Mesenchymal stem cell (in vitro differentiated cells and primary cell): ENCODE measurements around the gene FTO.

Source experiments
- DNase-seq: peaks from one replicate; pipeline ENCODE4 v3.0.0-alpha.2; 2013
- H2AFZ ChIP-seq: one replicate; pipeline ENCODE4 v1.6.1; 2013; ENCODE audit warnings: low read depth, mild to moderate bottlenecking, control low read depth, inconsistent platforms, low read length, moderate library complexity
- H2AK5ac ChIP-seq: 2 replicates; pipeline ENCODE4 v1.6.1; 2013; ENCODE audit warnings: low read length, moderate library complexity, mild to moderate bottlenecking, inconsistent platforms; ENCODE audit not compliant: severe bottlenecking
- H2BK120ac ChIP-seq: one replicate; pipeline ENCODE4 v1.6.1; 2013; ENCODE audit warnings: low read depth, mild to moderate bottlenecking, inconsistent platforms, low read length, moderate library complexity
- H2BK12ac ChIP-seq, 2 experiments: one replicate each; pipeline ENCODE4 v1.6.1; 2013; ENCODE audit warnings: inconsistent platforms in 2 of 2, low read length in 2 of 2, mild to moderate bottlenecking in 2 of 2, moderate library complexity in 2 of 2, control low read depth in 1 of 2
- H2BK15ac ChIP-seq: one replicate; pipeline ENCODE4 v1.6.1; 2013; ENCODE audit warnings: mild to moderate bottlenecking, low read depth, inconsistent platforms; ENCODE audit not compliant: poor library complexity, severe bottlenecking
- H2BK5ac ChIP-seq: 2 replicates; pipeline ENCODE4 v1.6.1; 2013; ENCODE audit warnings: low read depth, mild to moderate bottlenecking, low read length, control low read depth, inconsistent platforms; ENCODE audit not compliant: poor library complexity, severe bottlenecking
- H3K14ac ChIP-seq, 2 experiments: one replicate each; pipeline ENCODE4 v1.6.1; 2013; ENCODE audit warnings: inconsistent platforms in 2 of 2, low read length in 2 of 2, control low read depth in 1 of 2, mild to moderate bottlenecking in 1 of 2, moderate library complexity in 1 of 2
- H3K18ac ChIP-seq, 2 experiments: one replicate each; pipeline ENCODE4 v1.6.1; 2013; ENCODE audit warnings: inconsistent platforms in 2 of 2, low read length in 2 of 2, control low read depth in 1 of 2, low read depth in 1 of 2, mild to moderate bottlenecking in 1 of 2
- H3K23ac ChIP-seq, 2 experiments: one replicate each; pipeline ENCODE4 v1.6.1; 2013; ENCODE audit warnings: inconsistent platforms in 2 of 2, low read length in 2 of 2, mild to moderate bottlenecking in 2 of 2, moderate library complexity in 2 of 2, control low read depth in 1 of 2
- H3K27ac ChIP-seq: 2 replicates; pipeline ENCODE4 v1.5.1; 2013; ENCODE audit warnings: mild to moderate bottlenecking, moderate library complexity, low read length, control low read depth, inconsistent platforms; ENCODE audit not compliant: poor library complexity, severe bottlenecking
- H3K27me3 ChIP-seq, 2 experiments: 2 replicates each; pipeline versions ENCODE4 v1.6.1 to v1.7.0; 2013; ENCODE audit warnings: low read length in 2 of 2, mild to moderate bottlenecking in 2 of 2, moderate library complexity in 2 of 2, control low read depth in 1 of 2, inconsistent platforms in 1 of 2; ENCODE audit not compliant: control insufficient read depth in 1 of 2, insufficient read depth in 1 of 2
- H3K36me3 ChIP-seq, 2 experiments: 2 replicates each; pipeline versions ENCODE4 v1.6.1 to v1.7.0; 2013; ENCODE audit warnings: low read length in 2 of 2, control low read depth in 1 of 2, inconsistent platforms in 1 of 2, low read depth in 1 of 2, mild to moderate bottlenecking in 1 of 2; ENCODE audit not compliant: insufficient read depth in 2 of 2, control insufficient read depth in 1 of 2
- H3K4ac ChIP-seq, 2 experiments: one replicate each; pipeline ENCODE4 v1.6.1; 2013; ENCODE audit warnings: inconsistent platforms in 2 of 2, low read length in 2 of 2, mild to moderate bottlenecking in 2 of 2, moderate library complexity in 2 of 2, control low read depth in 1 of 2, low read depth in 1 of 2
- H3K4me1 ChIP-seq: 2 replicates; pipeline ENCODE4 v1.6.1; 2013; ENCODE audit warnings: low read depth, low read length, control low read depth; ENCODE audit not compliant: control insufficient read depth, insufficient read depth
- H3K4me2 ChIP-seq: 2 replicates; pipeline ENCODE4 v1.6.1; 2013; ENCODE audit warnings: low read length, mild to moderate bottlenecking, inconsistent platforms; ENCODE audit not compliant: poor library complexity, severe bottlenecking
- H3K4me3 ChIP-seq, 2 experiments: 2 replicates each; pipeline versions ENCODE4 v1.5.1 to v1.7.0; 2013; ENCODE audit warnings: low read length in 2 of 2, mild to moderate bottlenecking in 2 of 2, control low read depth in 1 of 2, low read depth in 1 of 2; ENCODE audit not compliant: insufficient read depth in 1 of 2
- H3K79me1 ChIP-seq: replicated peaks from 2 replicates; pipeline ENCODE4 v1.6.1; 2013; ENCODE audit warnings: mild to moderate bottlenecking, control low read depth, low read length, inconsistent platforms; ENCODE audit not compliant: poor library complexity, severe bottlenecking
- H3K9ac ChIP-seq: 2 replicates; pipeline ENCODE4 v1.7.0; 2013; ENCODE audit warnings: mild to moderate bottlenecking, low read length, moderate library complexity
- H3K9me3 ChIP-seq: 2 replicates; pipeline ENCODE4 v1.7.0; 2013; ENCODE audit warnings: mild to moderate bottlenecking, low read length; ENCODE audit not compliant: control insufficient read depth
- H4K8ac ChIP-seq: one replicate; pipeline ENCODE4 v1.6.1; 2013; ENCODE audit warnings: inconsistent platforms, mild to moderate bottlenecking, low read length, moderate library complexity
- H4K91ac ChIP-seq: one replicate; pipeline ENCODE4 v1.6.1; 2013; ENCODE audit warnings: mild to moderate bottlenecking, low read length, inconsistent platforms
- WGBS: methylation state at CpG from one replicate; pipeline ENCODE4 v1.1.7; 2013; ENCODE audit warnings: mixed read lengths; 5-methylcytosine and 5-hydroxymethylcytosine counted together

FTO gene

DNA sequence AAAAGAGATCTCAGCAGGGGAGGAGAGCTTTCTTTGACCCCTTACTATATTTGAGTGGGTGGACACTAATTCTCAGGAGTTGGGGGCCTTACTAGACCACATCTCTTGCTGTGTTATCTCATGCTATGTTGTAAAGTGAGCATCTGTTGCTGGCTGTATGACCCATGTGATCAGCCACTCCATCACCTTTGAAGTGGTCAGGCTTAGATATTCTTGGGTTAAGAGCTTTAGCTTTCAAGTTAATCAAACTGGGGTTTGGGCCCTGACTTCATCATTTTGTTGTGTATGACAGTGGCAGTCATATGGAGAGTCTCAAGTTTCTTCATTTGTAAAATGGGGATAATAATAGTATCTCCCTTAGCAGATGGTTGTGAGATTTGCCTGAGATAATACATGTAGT is 201.1 kb downstream of the FTO start:
- H2AK5ac ChIP-seq: no peak overlapping the region
- no peaks in the 10 kb centered on the region for H3K27me3 ChIP-seq
- no peak overlapping the region for H2AFZ ChIP-seq
- no peak overlapping the region for H3K27ac ChIP-seq
- H3K4ac ChIP-seq: no peak overlapping the region
- no peak overlapping the region for H3K18ac ChIP-seq
- H3K23ac ChIP-seq: no peak overlapping the region
- H3K14ac ChIP-seq: no peak overlapping the region
- peaks cover 0 to 6% of the 10 kb centered on the region in 2 experiments for H3K36me3 ChIP-seq
- no peak overlapping the region for H2BK15ac ChIP-seq
- H2BK120ac ChIP-seq: no peak overlapping the region
- no peak overlapping the region for H3K4me3 ChIP-seq
- no peak for DNase-seq
- H3K9me3 ChIP-seq: no peaks in the 10 kb centered on the region
- no peak overlapping the region for H4K8ac ChIP-seq
- no peak overlapping the region for H2BK12ac ChIP-seq
- no peak overlapping the region for H3K4me2 ChIP-seq
- peaks cover 14% of the 10 kb centered on the region for H3K79me1 ChIP-seq
- no peak overlapping the region for H4K91ac ChIP-seq
- no peaks in the 10 kb centered on the region for H3K4me1 ChIP-seq
- H3K9ac ChIP-seq: no peak overlapping the region
- no peak overlapping the region for H2BK5ac ChIP-seq

DNA sequence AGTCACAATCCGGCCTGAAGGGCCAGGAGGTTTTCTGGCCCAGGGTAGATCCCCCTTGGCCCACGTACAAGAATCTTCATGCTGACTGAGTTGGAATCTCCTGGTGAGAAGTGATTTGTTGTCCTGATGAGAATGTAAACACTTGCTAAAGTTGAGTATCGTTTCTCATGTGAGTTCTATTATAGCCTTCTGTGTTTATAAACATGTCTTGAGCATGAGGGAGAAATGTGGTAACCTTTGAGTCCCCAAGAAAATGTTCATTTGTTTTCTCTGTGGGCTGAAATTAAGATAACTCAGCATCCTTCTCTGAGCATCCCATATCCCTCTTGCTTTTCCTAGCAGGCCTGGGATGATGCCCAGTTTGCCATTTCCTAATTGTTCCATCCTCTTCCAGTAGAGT is 204.8 kb downstream of the FTO start:
- no peak overlapping the region for H4K8ac ChIP-seq
- no peak overlapping the region for H3K23ac ChIP-seq
- no peak overlapping the region for H3K14ac ChIP-seq
- no peaks in the 10 kb centered on the region for H3K27me3 ChIP-seq
- H3K4me3 ChIP-seq: no peak overlapping the region
- no peak overlapping the region for H2BK5ac ChIP-seq
- H3K18ac ChIP-seq: no peak overlapping the region
- H4K91ac ChIP-seq: no peak overlapping the region
- no peak overlapping the region for H3K4me2 ChIP-seq
- no peak overlapping the region for H3K9ac ChIP-seq
- H3K36me3 ChIP-seq: peaks cover 0 to 6% of the 10 kb centered on the region in 2 experiments
- no peaks in the 10 kb centered on the region for H3K9me3 ChIP-seq
- no peak overlapping the region for H2AK5ac ChIP-seq
- no peak overlapping the region for H3K27ac ChIP-seq
- peak; percentile 64 for DNase-seq
- no peak overlapping the region for H3K4ac ChIP-seq
- 22% methylated on average over 3 of the region's 3 CpGs for WGBS
- H2AFZ ChIP-seq: no peak overlapping the region
- no peak overlapping the region for H2BK120ac ChIP-seq
- no peak overlapping the region for H2BK15ac ChIP-seq
- H3K4me1 ChIP-seq: peaks cover 1% of the 10 kb centered on the region
- peaks cover 20% of the 10 kb centered on the region for H3K79me1 ChIP-seq
- H2BK12ac ChIP-seq: no peak overlapping the region

DNA sequence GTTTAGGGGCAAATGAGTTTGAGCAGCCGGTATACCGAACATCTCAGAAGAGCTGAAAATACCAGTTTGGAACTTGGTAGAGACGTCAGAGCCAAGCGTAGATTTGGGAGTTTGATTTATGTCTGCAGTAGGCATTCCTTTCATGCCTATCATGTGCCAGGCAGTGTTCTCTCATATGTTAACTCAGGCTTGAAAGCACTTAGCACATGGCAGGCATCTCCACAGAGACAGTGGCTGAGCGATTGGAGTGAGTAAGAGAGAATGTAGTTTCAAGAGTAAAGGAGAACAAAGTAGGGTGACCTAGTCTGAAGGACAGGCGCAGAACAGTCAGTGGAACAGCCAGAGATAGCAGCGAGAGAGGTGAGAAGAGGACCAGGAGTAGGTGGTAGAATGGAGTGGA is 207.0 kb downstream of the FTO start:
- DNase-seq: no peak
- 94% methylated on average over 7 of the region's 7 CpGs for WGBS
- H3K23ac ChIP-seq: no peak overlapping the region

DNA sequence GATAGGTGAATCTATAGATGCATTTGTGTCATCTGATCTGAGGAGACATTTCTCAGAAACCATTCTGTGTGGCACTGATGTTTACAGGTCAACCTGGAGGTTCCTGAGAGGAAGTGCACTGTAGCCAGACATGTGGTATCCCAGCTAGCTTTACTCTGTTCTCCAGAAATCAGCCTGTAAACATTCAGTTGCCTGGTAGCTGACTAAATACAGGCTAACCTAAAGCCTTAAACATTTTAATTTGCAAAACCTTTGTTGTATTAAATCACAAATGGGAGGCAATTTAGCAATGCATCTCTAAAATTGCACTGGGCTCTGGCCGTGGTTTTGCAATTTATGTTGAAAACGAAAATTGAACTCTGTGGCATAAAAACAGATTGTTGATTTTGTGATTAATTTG is 207.6 kb downstream of the FTO start:
- H3K4me1 ChIP-seq: peaks cover 1% of the 10 kb centered on the region
- H3K4me3 ChIP-seq: no peak overlapping the region
- no peak overlapping the region for H3K18ac ChIP-seq
- no peak overlapping the region for H3K9ac ChIP-seq
- no peak overlapping the region for H2AK5ac ChIP-seq
- H4K8ac ChIP-seq: no peak overlapping the region
- no peak overlapping the region for H2BK15ac ChIP-seq
- H3K27ac ChIP-seq: no peak overlapping the region
- H3K4me2 ChIP-seq: no peak overlapping the region
- H3K23ac ChIP-seq: no peak overlapping the region
- no peak overlapping the region for H3K4ac ChIP-seq
- no peaks in the 10 kb centered on the region for H3K27me3 ChIP-seq
- no peak overlapping the region for H2BK12ac ChIP-seq
- no peaks in the 10 kb centered on the region for H3K36me3 ChIP-seq
- peaks cover 16% of the 10 kb centered on the region for H3K79me1 ChIP-seq
- WGBS: 84% methylated on average over 2 of the region's 2 CpGs
- no peaks in the 10 kb centered on the region for H3K9me3 ChIP-seq
- no peak overlapping the region for H4K91ac ChIP-seq
- peak; percentile 48 for DNase-seq
- no peak overlapping the region for H3K14ac ChIP-seq
- H2BK5ac ChIP-seq: no peak overlapping the region
- no peak overlapping the region for H2AFZ ChIP-seq
- no peak overlapping the region for H2BK120ac ChIP-seq

More for the DNA sequence above, 207.0 kb downstream of the FTO start:
- no peaks in the 10 kb centered on the region for H3K27me3 ChIP-seq
- H3K4ac ChIP-seq: peak overlapping the region in 1 of 2 experiments; percentile 3
- no peak overlapping the region for H4K8ac ChIP-seq
- no peak overlapping the region for H2AFZ ChIP-seq
- no peaks in the 10 kb centered on the region for H3K36me3 ChIP-seq
- H3K14ac ChIP-seq: peak overlapping the region in 1 of 2 experiments; percentile 31
- peak overlapping the region in 1 of 2 experiments; percentile 35 for H3K18ac ChIP-seq
- H3K4me2 ChIP-seq: no peak overlapping the region
- no peak overlapping the region for H4K91ac ChIP-seq
- H2BK5ac ChIP-seq: no peak overlapping the region
- H3K27ac ChIP-seq: no peak overlapping the region
- H3K4me3 ChIP-seq: no peak overlapping the region
- H3K79me1 ChIP-seq: peaks cover 16% of the 10 kb centered on the region
- no peak overlapping the region for H3K9ac ChIP-seq
- H2BK12ac ChIP-seq: peak overlapping the region in 1 of 2 experiments; percentile 57
- no peaks in the 10 kb centered on the region for H3K9me3 ChIP-seq
- H3K4me1 ChIP-seq: peaks cover 1% of the 10 kb centered on the region
- H2BK120ac ChIP-seq: no peak overlapping the region
- H2AK5ac ChIP-seq: no peak overlapping the region
- no peak overlapping the region for H2BK15ac ChIP-seq
